ENCODE measurements around the gene C2orf49. TPM values are rescaled to one million over a fixed set of nuclear protein-coding genes. Genes with fewer than 3 reads are reported as not detected.

The C2orf49 gene
- total and polyA plus RNA-seq, 10 of the 15 experiments (the other 5 are each of a cell fraction or from before 2014, with no cell fraction given): 7.2 to 24.2 (median 15.5) TPM

DNA sequence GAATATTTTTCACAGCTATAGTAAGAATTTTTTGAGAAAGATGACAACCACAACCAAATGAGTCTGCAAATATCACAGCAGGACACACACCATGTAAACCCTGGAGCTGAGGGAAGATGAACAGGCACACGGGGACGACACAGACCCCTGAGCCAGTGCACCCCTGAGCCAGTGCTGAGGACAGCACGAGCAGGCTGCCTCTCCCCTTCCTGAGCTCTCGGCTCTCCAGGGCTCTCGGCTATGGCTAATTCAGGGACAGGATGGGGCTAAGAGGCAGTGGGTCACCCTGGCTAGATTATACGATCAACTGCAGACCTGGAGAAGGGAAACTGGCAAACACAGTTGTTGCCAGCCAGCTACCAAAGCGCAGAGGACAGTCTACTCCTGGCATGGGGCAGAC, 49.2 kb upstream of the C2orf49 start (continued):
- TF ChIP-seq CEBPZ (IDR thresholded peaks at IDR 0.05; ENCODE audit: low read depth, low read length) (no peak), HDAC2 (IDR thresholded peaks at IDR 0.05) (no peak), SMARCA5 (IDR thresholded peaks at IDR 0.05) (no peak), USF2 (IDR thresholded peaks at IDR 0.05; ENCODE audit: borderline replicate concordance, low read depth, low read length) (no peak)

- in situ Hi-C loops (cut with MboI): no loop called here
- ChIA-PET CTCF (no interaction called here), SMC1A (ENCODE audit: uncharacterized antibody, unreplicated experiment) (no interaction called here), POLR2A (no interaction called here), RAD21 (ENCODE audit: unreplicated experiment) (no interaction called here)
- no peak overlapping the region for H3K4me2 ChIP-seq (ENCODE audit: control insufficient read depth, insufficient read depth)
- H3K9me3 ChIP-seq (replicated peaks; ENCODE audit: control insufficient read depth, insufficient read depth, low read length): no peaks in the 10 kb centered on the region
- H3K4me3 ChIP-seq: no peak overlapping the region
- no peaks in the 10 kb centered on the region for H3K4me1 ChIP-seq (ENCODE audit: control insufficient read depth, insufficient read depth, low read length)
- H3K79me2 ChIP-seq (ENCODE audit: control insufficient read depth, insufficient read depth, low read length): no peaks in the 10 kb centered on the region
- H3K27me3 ChIP-seq (replicated peaks in 1 of 2; ENCODE audit: control insufficient read depth in 2 of 2, insufficient read depth in 2 of 2, low read length in 1 of 2): no peaks in the 10 kb centered on the region
- no peak overlapping the region for H2AFZ ChIP-seq (ENCODE audit: control insufficient read depth, low read depth, low read length)
- BruUV-seq (replicated peaks): no TSS peak
- WGBS (ENCODE audit: insufficient coverage, insufficient replicate concordance, low lambda C conversion rate, missing lambda C conversion rate): 86% methylated on average over 6 of the region's 6 CpGs
- intact Hi-C loops (cut with micrococcal nuclease; ENCODE audit: unreplicated experiment): no loop called here
- no peak overlapping the region for H3K27ac ChIP-seq (ENCODE audit: control insufficient read depth, insufficient read depth)
- H3K36me3 ChIP-seq (ENCODE audit: control insufficient read depth in 2 of 2, insufficient read depth in 2 of 2, low read length in 1 of 2): peaks cover 4 to 28% of the 10 kb centered on the region in 2 experiments
- no peak for DNase-seq (ENCODE audit: low read depth, low spot score)
- no peak overlapping the region for H3K9ac ChIP-seq (ENCODE audit: control insufficient read depth, insufficient read depth, low read length)
- no peak for FAIRE-seq
- TF ChIP-seq ZNF622 (IDR thresholded peaks at IDR 0.05): no peak
- TF ChIP-seq NRF1 (conservative IDR thresholded peaks at IDR 0.05; ENCODE audit: low read depth, low read length): no peak
- TF ChIP-seq ZNF24 (IDR thresholded peaks at IDR 0.05): no peak
- TF ChIP-seq RUNX3 (IDR thresholded peaks at IDR 0.05; ENCODE audit: low read length): no peak
- no peaks in the 10 kb centered on the region for H4K20me1 ChIP-seq (ENCODE audit: control insufficient read depth, insufficient read depth)
- no peak for ATAC-seq
These were observed 46.2 kb upstream of the C2orf49 start for GRCh38 chr2:105290981-105291660.

Data from GM12878 (cell line).